G401.6 (cell line): ENCODE measurements around the gene PCED1B.
"Not testable (repeated sequence)": the region's sequence is repeated elsewhere in the genome, so short reads cannot be mapped to it uniquely, and the experiment has no call there.

Experiments used
- FAIRE-seq: peaks from 2 replicates; lab custom pipeline; 2012; peaks lifted over from hg19 to GRCh38; lab: Jason Lieb, UNC

Gene PCED1B

DNA sequence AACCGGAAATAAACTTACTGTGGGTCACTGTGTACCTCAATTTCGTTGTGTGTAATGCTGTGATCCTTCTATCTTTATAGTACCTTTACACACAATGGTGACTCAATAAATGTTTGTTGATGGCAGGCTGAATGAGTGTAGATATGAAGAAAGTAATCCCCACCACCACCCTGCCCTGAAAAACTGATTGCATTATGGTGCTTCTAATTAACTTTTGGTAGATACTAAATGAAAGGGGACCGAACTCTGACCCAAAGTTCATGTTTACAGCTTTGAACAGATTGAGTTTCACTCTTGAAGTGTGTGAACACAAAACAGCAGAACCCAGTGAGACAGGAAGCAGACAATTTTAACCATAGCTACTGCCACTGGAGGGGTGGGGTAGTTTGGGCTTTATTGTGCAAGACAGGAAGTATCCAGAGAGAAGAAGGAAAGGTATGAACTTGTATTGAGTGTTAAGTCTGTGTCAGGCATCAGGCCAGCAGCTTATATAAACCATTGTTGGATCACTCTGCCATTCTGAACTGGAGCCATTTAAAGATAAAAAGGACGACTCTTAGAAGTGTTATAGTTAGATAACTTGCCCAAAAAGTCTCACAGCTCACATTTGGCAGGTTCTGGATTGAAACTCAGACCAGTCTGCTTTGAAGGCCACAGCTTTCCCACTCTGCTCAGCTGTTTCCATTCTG, 197.3 kb downstream of the PCED1B start:
- no peak for FAIRE-seq

DNA sequence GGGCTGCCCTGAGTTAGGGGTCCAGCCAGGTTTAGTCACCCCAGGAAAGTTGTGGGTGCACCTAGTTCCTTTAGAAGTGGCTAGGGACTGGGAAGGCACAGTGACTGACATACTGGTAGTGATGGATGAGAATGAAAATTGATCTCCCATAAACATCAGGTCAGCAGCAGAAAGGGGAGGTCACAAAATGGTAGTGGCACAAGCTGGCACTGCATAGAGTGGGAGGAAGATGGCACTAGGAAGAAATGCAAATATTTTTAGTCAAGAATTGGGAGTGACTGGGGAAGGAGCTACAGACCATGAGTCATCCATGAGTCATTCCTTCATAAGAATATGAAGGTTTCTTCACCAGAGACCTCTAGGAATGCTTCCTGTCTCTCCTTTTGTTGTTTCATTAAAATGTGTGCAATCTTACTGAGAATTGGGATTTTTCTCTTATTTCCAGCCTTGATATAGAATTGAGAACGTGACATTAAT, 198.6 kb downstream of the PCED1B start:
- no peak for FAIRE-seq

DNA sequence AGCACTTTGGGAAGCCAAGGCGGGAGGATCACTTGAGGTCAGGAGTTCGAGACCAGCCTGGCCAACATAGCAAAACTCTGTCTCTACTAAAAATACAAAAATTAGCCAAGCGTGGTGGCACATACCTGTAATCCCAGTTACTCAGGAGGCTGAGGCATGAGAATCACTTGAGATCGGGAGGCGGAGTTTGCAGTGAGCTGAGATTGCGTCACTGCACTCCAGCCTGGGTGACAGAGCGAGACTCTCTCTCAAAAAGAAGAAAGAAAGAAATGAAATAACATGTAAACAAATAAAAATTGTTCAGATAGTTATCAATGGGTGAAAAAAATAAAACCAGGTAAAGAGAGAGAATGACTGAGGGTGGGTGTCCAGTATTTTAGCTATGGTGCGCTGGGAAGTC, 200.3 kb downstream of the PCED1B start:
- not testable (repeated sequence) for FAIRE-seq

DNA sequence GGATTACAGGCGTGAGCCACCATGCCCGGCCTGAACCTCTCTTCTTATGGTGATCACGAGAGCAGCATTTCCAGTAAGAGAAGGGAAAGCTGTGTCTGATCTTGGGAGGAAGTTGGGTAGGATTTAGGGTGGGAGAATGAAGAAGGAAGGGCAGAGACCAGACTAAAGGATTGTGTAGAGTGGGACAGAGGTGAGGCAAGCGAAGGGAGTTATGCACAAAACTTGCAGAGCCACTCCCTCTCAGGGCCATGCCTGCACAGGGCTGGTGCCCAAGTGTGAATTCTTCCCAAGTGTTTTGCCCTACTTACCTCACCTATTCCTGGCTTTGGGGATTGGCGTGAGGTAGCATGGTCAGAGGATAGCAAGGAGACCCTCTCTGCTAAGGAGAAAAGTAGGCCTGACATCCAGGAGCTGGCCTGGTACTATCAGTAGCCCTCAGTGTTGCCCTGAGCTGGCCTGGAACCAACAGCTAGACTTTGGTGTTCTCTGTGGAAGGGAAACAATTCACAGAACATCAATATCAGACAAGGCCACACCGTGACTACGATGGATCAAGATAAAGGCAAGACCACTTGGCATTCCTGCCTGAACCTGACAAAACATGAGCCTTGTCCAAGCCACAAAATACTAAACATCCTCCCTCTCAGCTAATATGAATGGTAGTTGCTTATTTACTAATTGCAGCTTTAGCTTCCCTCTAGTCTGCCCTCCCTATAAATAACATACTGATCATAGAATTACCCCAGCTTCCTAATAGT, 201.3 kb downstream of the PCED1B start:
- FAIRE-seq = no peak

DNA sequence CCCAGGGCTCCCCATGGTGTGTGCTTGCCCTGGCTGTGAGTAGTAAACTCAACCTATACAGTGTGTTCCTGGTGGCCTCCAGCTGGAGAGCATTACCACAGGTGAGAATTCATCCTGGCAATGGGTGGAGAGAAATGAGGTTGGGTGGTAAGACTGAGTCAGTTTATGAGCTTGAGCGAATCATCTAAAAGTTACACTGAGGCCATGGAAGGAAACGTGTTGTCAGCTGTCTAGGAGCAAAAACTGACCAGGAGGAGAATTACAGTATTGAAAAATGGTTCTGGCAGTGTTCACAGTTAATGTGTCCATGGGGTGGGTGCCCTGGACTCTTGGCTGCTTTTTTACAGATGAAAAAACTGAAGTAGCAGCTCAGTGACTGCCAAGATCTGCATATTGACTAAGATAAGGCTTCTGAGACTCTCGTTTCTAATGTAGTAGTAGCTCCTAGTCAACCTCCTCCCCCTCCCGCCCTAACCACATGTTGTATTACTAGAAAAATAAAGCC, 202.3 kb downstream of the PCED1B start:
- FAIRE-seq = no peak

DNA sequence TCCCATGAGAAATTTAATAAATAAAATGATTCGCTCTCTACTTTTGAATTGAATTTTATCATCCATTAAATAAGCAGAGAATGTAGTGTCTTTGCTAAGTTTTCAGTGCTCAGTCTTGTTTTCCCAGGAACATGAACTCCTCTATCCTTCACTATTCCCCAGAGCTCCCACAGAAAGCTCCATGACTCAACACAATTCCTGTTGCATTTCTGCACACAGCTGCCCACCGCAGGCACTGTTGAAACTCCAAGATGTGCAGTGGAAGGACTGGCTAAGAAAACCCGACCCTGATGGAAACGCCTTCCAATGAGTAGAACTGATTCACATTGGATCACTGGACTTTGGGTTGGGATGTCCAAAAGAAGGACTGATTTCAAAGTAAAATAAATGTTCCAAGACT, 202.8 kb downstream of the PCED1B start:
- FAIRE-seq = no peak
